ENCODE data around the gene WNK2. TPM values are rescaled to one million over a fixed set of nuclear protein-coding genes. Genes with fewer than 3 reads are reported as not detected.

Gene WNK2
- total RNA-seq, 1 donor from 2014 or later: 1.9 TPM

DNA sequence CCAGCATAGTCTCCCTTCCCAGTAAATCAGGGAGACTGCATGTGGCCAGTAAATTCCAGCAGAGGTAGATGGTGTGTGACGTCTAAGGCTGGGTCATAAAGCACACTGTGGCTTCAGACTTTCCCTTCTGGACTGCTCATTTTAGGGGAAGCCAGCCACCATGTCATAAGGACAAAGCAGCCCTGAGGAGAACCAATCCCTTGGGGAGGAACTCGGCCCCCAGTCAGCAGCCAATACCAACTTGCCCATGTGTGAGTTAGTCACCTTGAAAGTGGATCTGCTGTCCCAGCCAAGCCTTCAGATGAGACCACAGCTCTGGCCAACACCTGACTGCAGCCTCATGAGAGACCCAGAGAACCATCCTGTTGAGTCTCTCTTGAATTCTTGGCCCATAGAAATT lies 35.2 kb upstream of the WNK2 start:
- H3K4me1 Mint-ChIP-seq (ENCODE audit: low read depth, unreplicated experiment): peaks cover 2% of the 10 kb centered on the region
- H3K4me2 ChIP-seq (ENCODE audit: low read length): no peak overlapping the region
- H2AFZ ChIP-seq (ENCODE audit: low read depth, low read length): no peak overlapping the region
- H3K9me3 Mint-ChIP-seq (ENCODE audit: unreplicated experiment): peaks cover 2% of the 10 kb centered on the region
- DNase-seq (ENCODE audit: low read depth) (no peak), FAIRE-seq (no peak)
- peaks cover 4% of the 10 kb centered on the region for H3K27me3 ChIP-seq (ENCODE audit: insufficient read depth, low read length)
- H3K4me3 Mint-ChIP-seq (ENCODE audit: unreplicated experiment): no peak overlapping the region
- H3K4me1 ChIP-seq (ENCODE audit: insufficient read depth, low read length): peaks cover 5% of the 10 kb centered on the region
- H3K9me3 ChIP-seq (ENCODE audit: insufficient read depth, low read depth, low read length): no peaks in the 10 kb centered on the region
- H3K27ac Mint-ChIP-seq (ENCODE audit: unreplicated experiment): no peak overlapping the region
- H3K27ac ChIP-seq (ENCODE audit: low read depth, low read length): no peak overlapping the region
- H3K79me2 ChIP-seq (ENCODE audit: insufficient read depth, low read length): no peaks in the 10 kb centered on the region
- peaks cover 14% of the 10 kb centered on the region for H3K27me3 Mint-ChIP-seq (ENCODE audit: low read depth, unreplicated experiment)
- no peaks in the 10 kb centered on the region for H3K36me3 Mint-ChIP-seq (ENCODE audit: low read depth, unreplicated experiment)
- TF ChIP-seq, protein P1, sequence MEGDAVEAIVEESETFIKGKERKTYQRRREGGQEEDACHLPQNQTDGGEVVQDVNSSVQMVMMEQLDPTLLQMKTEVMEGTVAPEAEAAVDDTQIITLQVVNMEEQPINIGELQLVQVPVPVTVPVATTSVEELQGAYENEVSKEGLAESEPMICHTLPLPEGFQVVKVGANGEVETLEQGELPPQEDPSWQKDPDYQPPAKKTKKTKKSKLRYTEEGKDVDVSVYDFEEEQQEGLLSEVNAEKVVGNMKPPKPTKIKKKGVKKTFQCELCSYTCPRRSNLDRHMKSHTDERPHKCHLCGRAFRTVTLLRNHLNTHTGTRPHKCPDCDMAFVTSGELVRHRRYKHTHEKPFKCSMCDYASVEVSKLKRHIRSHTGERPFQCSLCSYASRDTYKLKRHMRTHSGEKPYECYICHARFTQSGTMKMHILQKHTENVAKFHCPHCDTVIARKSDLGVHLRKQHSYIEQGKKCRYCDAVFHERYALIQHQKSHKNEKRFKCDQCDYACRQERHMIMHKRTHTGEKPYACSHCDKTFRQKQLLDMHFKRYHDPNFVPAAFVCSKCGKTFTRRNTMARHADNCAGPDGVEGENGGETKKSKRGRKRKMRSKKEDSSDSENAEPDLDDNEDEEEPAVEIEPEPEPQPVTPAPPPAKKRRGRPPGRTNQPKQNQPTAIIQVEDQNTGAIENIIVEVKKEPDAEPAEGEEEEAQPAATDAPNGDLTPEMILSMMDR (IDR thresholded peaks at IDR 0.05; ENCODE audit: insufficient read depth, low read depth, low read length): no peak
- TF ChIP-seq EZH2 (IDR thresholded peaks at IDR 0.05; ENCODE audit: insufficient read depth, low read length): no peak
- H3K9ac ChIP-seq (ENCODE audit: low read length): no peak overlapping the region
- H3K4me3 ChIP-seq (ENCODE audit: insufficient read depth, low read depth, low read length): no peak overlapping the region
- H3K36me3 ChIP-seq (ENCODE audit: insufficient read depth, low read length): no peaks in the 10 kb centered on the region
- H4K20me1 ChIP-seq (ENCODE audit: insufficient read depth, low read length): no peaks in the 10 kb centered on the region

DNA sequence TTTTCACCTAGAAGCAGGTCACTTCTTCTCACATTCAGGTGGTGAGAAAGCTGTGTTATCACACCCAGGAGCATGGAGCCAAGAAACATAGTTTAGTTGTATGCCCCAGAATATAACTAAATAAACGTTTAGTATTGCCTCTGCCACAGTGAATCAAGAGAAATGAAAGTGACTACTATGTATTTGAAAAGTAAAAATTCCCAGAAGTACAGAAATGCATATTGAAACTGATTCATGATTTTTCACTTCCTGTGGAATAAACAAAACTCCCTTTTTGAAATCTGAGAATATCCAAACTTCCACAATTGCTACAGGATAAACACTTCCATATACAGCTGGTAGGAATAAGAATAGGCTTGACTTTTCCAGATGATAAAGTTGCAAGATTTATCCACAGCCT lies 34.6 kb upstream of the WNK2 start:
- Mint-ChIP-seq H3K36me3 (ENCODE audit: low read depth, unreplicated experiment) (no peaks in the 10 kb centered on the region), H3K9me3 (ENCODE audit: unreplicated experiment) (peaks cover 2% of the 10 kb centered on the region), H3K4me3 (ENCODE audit: unreplicated experiment) (no peak overlapping the region), H3K27me3 (ENCODE audit: low read depth, unreplicated experiment) (peaks cover 11% of the 10 kb centered on the region), H3K4me1 (ENCODE audit: low read depth, unreplicated experiment) (peaks cover 1% of the 10 kb centered on the region), H3K27ac (ENCODE audit: unreplicated experiment) (no peak overlapping the region)
- no peak overlapping the region for H2AFZ ChIP-seq (ENCODE audit: low read depth, low read length)
- H3K4me3 ChIP-seq (ENCODE audit: insufficient read depth, low read depth, low read length): no peak overlapping the region
- no peaks in the 10 kb centered on the region for H3K79me2 ChIP-seq (ENCODE audit: insufficient read depth, low read length)
- H3K9ac ChIP-seq (ENCODE audit: low read length): no peak overlapping the region
- H3K36me3 ChIP-seq (ENCODE audit: insufficient read depth, low read length): no peaks in the 10 kb centered on the region
- peaks cover 2% of the 10 kb centered on the region for H3K27me3 ChIP-seq (ENCODE audit: insufficient read depth, low read length)
- no peaks in the 10 kb centered on the region for H3K9me3 ChIP-seq (ENCODE audit: insufficient read depth, low read depth, low read length)
- H4K20me1 ChIP-seq (ENCODE audit: insufficient read depth, low read length): no peaks in the 10 kb centered on the region
- H3K4me1 ChIP-seq (ENCODE audit: insufficient read depth, low read length): no peaks in the 10 kb centered on the region
- DNase-seq (ENCODE audit: low read depth) (no peak), FAIRE-seq (no peak)
- H3K27ac ChIP-seq (ENCODE audit: low read depth, low read length): no peak overlapping the region
- no peak for TF ChIP-seq EZH2 (IDR thresholded peaks at IDR 0.05; ENCODE audit: insufficient read depth, low read length)
- TF ChIP-seq, protein P1 (IDR thresholded peaks at IDR 0.05; ENCODE audit: insufficient read depth, low read depth, low read length): no peak
- H3K4me2 ChIP-seq (ENCODE audit: low read length): no peak overlapping the region

DNA sequence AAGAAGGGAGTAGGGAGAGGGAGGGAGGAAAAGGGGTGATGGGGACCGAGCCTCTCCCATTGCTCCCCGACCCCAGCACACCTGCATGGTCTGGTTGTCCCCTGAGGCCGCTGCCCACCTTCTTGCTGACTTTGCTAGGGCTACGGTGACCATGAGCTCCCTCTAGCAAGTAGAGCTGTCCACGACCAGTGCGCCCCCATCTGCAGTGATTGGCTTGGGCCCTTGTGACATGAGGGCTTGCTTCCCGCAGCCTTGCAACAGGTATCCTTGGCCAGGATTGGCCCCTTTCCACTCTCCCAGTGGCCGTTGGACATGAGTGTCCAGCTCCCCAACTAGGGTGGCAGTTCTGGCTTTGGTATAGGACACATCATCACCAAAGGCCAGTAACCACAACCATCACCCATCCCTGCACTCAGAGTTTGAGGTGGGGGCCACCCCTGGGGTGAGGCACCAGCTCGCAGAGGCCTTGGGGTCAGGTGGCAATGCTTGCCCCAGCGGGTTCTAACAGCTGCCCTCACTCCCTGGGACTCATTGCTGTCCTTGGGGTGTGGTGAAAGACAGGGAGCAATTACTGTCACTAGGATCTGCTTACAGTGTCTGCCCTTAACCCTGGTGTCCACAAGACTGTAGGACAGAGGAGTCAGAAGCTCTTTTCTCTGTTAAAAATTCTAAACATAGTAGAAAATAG lies 32.7 kb upstream of the WNK2 start:
- H3K4me3 ChIP-seq (ENCODE audit: insufficient read depth, low read depth, low read length): no peak overlapping the region
- H2AFZ ChIP-seq (ENCODE audit: low read depth, low read length): no peak overlapping the region
- no peaks in the 10 kb centered on the region for H3K4me1 ChIP-seq (ENCODE audit: insufficient read depth, low read length)
- Mint-ChIP-seq H3K9me3 (ENCODE audit: unreplicated experiment) (peaks cover 2% of the 10 kb centered on the region), H3K36me3 (ENCODE audit: low read depth, unreplicated experiment) (no peaks in the 10 kb centered on the region), H3K4me1 (ENCODE audit: low read depth, unreplicated experiment) (no peaks in the 10 kb centered on the region), H3K27me3 (ENCODE audit: low read depth, unreplicated experiment) (peaks cover 10% of the 10 kb centered on the region), H3K27ac (ENCODE audit: unreplicated experiment) (no peak overlapping the region), H3K4me3 (ENCODE audit: unreplicated experiment) (no peak overlapping the region)
- H3K9me3 ChIP-seq (ENCODE audit: insufficient read depth, low read depth, low read length): no peaks in the 10 kb centered on the region
- no peaks in the 10 kb centered on the region for H4K20me1 ChIP-seq (ENCODE audit: insufficient read depth, low read length)
- H3K79me2 ChIP-seq (ENCODE audit: insufficient read depth, low read length): no peaks in the 10 kb centered on the region
- no peak overlapping the region for H3K27ac ChIP-seq (ENCODE audit: low read depth, low read length)
- no peak overlapping the region for H3K9ac ChIP-seq (ENCODE audit: low read length)
- no peaks in the 10 kb centered on the region for H3K36me3 ChIP-seq (ENCODE audit: insufficient read depth, low read length)
- DNase-seq (ENCODE audit: low read depth) (no peak), FAIRE-seq (no peak)
- no peak overlapping the region for H3K4me2 ChIP-seq (ENCODE audit: low read length)
- no peaks in the 10 kb centered on the region for H3K27me3 ChIP-seq (ENCODE audit: insufficient read depth, low read length)
- TF ChIP-seq, protein P1 (IDR thresholded peaks at IDR 0.05; ENCODE audit: insufficient read depth, low read depth, low read length): no peak
- no peak for TF ChIP-seq EZH2 (IDR thresholded peaks at IDR 0.05; ENCODE audit: insufficient read depth, low read length)
